ENCODE data around the gene EFEMP2. TPM values are rescaled to one million over a fixed set of nuclear protein-coding genes. Genes with fewer than 3 reads are reported as not detected.

EFEMP2 gene
- total RNA-seq, 1 experiment from 2014 or later: 26.2 TPM

- Histone ChIP-seq H3K23me2 (ENCODE audit: insufficient read length, low read depth, low read length, poor library complexity, severe bottlenecking) (peaks cover 8% of the 10 kb centered on the region), H3K18ac (ENCODE audit: insufficient read length, low read depth, low read length) (no peak overlapping the region), H2BK12ac (ENCODE audit: insufficient read length, low read depth, low read length) (no peak overlapping the region), H2AK5ac (ENCODE audit: insufficient read length, low read length) (no peak overlapping the region), H3K27me3 (ENCODE audit: insufficient read depth, low read length) (peaks cover 3% of the 10 kb centered on the region; the same call in 1 of the 2 replicates), H3K14ac (ENCODE audit: insufficient read depth, low read length) (no peak overlapping the region), H2BK5ac (ENCODE audit: insufficient read length, low read length) (no peak overlapping the region), H4K20me1 (ENCODE audit: control insufficient read depth, insufficient read depth, insufficient read length) (no peaks in the 10 kb centered on the region), H4K91ac (ENCODE audit: insufficient read length, low read depth, low read length) (no peak overlapping the region), H3K23ac (ENCODE audit: insufficient read length, low read depth, low read length) (no peak overlapping the region), H4K8ac (replicated peaks; ENCODE audit: insufficient read length, low read depth, low read length) (no peak overlapping the region), H3K79me1 (ENCODE audit: insufficient read depth, low read depth, low read length, poor library complexity, severe bottlenecking) (no peaks in the 10 kb centered on the region), H3K4me2 (ENCODE audit: insufficient read depth, insufficient read length, low read length) (no peak overlapping the region), H3K27ac (ENCODE audit: insufficient read length, low read depth, low read length) (no peak overlapping the region), H3K9ac (ENCODE audit: extremely low read depth, insufficient read length, low read length) (no peak overlapping the region), H3K4ac (ENCODE audit: low read depth, low read length) (no peak overlapping the region), H3K9me3 (ENCODE audit: control insufficient read depth, low read depth, low read length) (no peaks in the 10 kb centered on the region), H3K4me1 (ENCODE audit: insufficient read depth, low read length) (no peaks in the 10 kb centered on the region), H3K56ac (ENCODE audit: insufficient read length, low read depth, low read length) (no peak overlapping the region), H3K79me2 (ENCODE audit: insufficient read depth, low read length) (no peaks in the 10 kb centered on the region), H2AFZ (ENCODE audit: low read length) (no peak overlapping the region), H3T11ph (ENCODE audit: low read length) (no peak overlapping the region), H2BK20ac (ENCODE audit: low read depth, low read length, poor library complexity, severe bottlenecking) (no peak overlapping the region), H2BK120ac (ENCODE audit: low read depth, low read length, poor library complexity, severe bottlenecking) (no peak overlapping the region), H4K5ac (ENCODE audit: insufficient read length, low read depth, low read length) (no peak overlapping the region), H2BK15ac (ENCODE audit: low read depth, low read length) (no peak overlapping the region)
- H3K27me3 Mint-ChIP-seq (ENCODE audit: low read depth): peaks cover 7% of the 10 kb centered on the region
- H3K36me3 Mint-ChIP-seq (ENCODE audit: insufficient read depth in 1 of 3, low read depth in 3 of 3): peaks cover 5 to 12% (median 11%) of the 10 kb centered on the region in 3 experiments; a peak in 5 of 7 replicates
- H3K4me3 Mint-ChIP-seq: no peak overlapping the region
- no peak for TF ChIP-seq CTCF (conservative IDR thresholded peaks at IDR 0.05)
- DNase-seq: no peak
- H3K27ac Mint-ChIP-seq: no peak overlapping the region
- no peaks in the 10 kb centered on the region; a peak in 1 of 5 replicates for H3K9me3 Mint-ChIP-seq
- H3K4me1 Mint-ChIP-seq: peaks cover 15 to 20% of the 10 kb centered on the region in 2 experiments
- no CpG with 5 or more reads among the region's 24 CpGs for WGBS (ENCODE audit: extremely low coverage, insufficient read length, low lambda C conversion rate)
Measured at GRCh38 chr11:65869643-65870306, 2.8 kb downstream of the EFEMP2 start.

Data from H9 (cell line).